Gastroesophageal sphincter (tissue), 4 donors: ENCODE measurements around the gene ZNF74. TPM values are rescaled to one million over a fixed set of nuclear protein-coding genes. Genes with fewer than 3 reads are reported as not detected.
A peak's percentile ranks its signal among the peaks of the same experiment; 100 is the strongest.
"Not testable (repeated sequence)": the region's sequence is repeated elsewhere in the genome, so short reads cannot be mapped to it uniquely, and the experiment has no call there.

Source experiments
- ATAC-seq: fragments of 150-250 bp; one replicate; pipeline ENCODE4 v1.9.1; 2016; ENCODE audit warnings: mild to moderate bottlenecking, moderate library complexity
- H3K27ac ChIP-seq, 4 donors: fragments of 200-600 bp; sonication (generic) in 3 of 4; 1 replicate in 3 of 4; 2 replicates in 1 of 4; pipeline ENCODE4 v1.5.1; 2016 to 2019
- H3K27me3 ChIP-seq: fragments of 200-600 bp; sonication (generic); one replicate; pipeline ENCODE4 v1.5.1; 2019
- H3K36me3 ChIP-seq, 2 donors: fragments of 200-600 bp; sonication (generic); one replicate each; pipeline ENCODE4 v1.5.1; 2019; ENCODE audit warnings: control low read depth in 1 of 2
- H3K4me1 ChIP-seq, 3 donors: fragments of 200-600 bp; sonication (generic); 1 replicate in 2 of 3; 2 replicates in 1 of 3; pipeline ENCODE4 v1.5.1; 2016 to 2019; ENCODE audit warnings: control low read depth in 2 of 3
- H3K4me3 ChIP-seq, 2 donors: fragments of 200-600 bp; sonication (generic); one replicate each; pipeline ENCODE4 v1.5.1; 2019; ENCODE audit warnings: mild to moderate bottlenecking in 1 of 2, moderate library complexity in 1 of 2
- H3K9me3 ChIP-seq, 3 donors: fragments of 200-600 bp; sonication (generic); one replicate each; pipeline ENCODE4 v1.5.1; 2017 to 2019; ENCODE audit warnings: control low read depth in 2 of 3
- CTCF ChIP-seq, 4 experiments: fragments of 200-600 bp in 2 of 4; fragments of 450-650 bp in 2 of 4; sonication (generic) in 1 of 4; IDR thresholded peaks; one replicate each; pipeline ENCODE4 v1.5.1; 2017 to 2019; ENCODE audit warnings: antibody characterized with exemption in 4 of 4, mild to moderate bottlenecking in 2 of 4, moderate library complexity in 2 of 4
- EP300 ChIP-seq: sonication (generic); formaldehyde crosslinking; IDR thresholded peaks from one replicate; pipeline ENCODE4 v1.6.1; 2017; ENCODE audit warnings: antibody characterized with exemption, mild to moderate bottlenecking
- POLR2A ChIP-seq, 2 donors: fragments of 450-650 bp; IDR thresholded peaks; one replicate each; pipeline ENCODE4 v1.6.1; 2017; ENCODE audit warnings: antibody characterized with exemption in 2 of 2, mild to moderate bottlenecking in 2 of 2, moderate library complexity in 1 of 2
- POLR2AphosphoS5 ChIP-seq: sonication (generic); formaldehyde crosslinking; IDR thresholded peaks from one replicate; pipeline ENCODE4 v1.6.1; 2017; ENCODE audit warnings: antibody characterized with exemption
- WGBS, 2 donors: methylation state at CpG; one replicate each; pipeline ENCODE4 v1.1.5; 2018; ENCODE audit warnings: low coverage in 1 of 2; 5-methylcytosine and 5-hydroxymethylcytosine counted together
- total RNA-seq, 4 donors: library from RNA; depleted of rRNA; stranded (reverse); fragments of >200 nt; gene quantifications; one replicate each; pipeline ENCODE4 v1.1.0, GENCODE V29; 2016

The ZNF74 gene
- total RNA-seq = 10 to 100 TPM in 3 of 4 donors, 1 to 10 TPM in 1; 8.6 to 19.9 (median 11.1) TPM

GRCh38 chr22:20393705-20394476, at the start of gene ZNF74:
ZNF74 (plus strand) TSS chr22:20394151; CDS start chr22:20394629, 478 bp downstream.
- ATAC-seq = peak; percentile 96

GRCh38 chr22:20346553-20346952, 47.4 kb upstream of the ZNF74 start:
- WGBS, 2 donors = no CpG with 5 or more reads among the region's 7 CpGs
- not testable (repeated sequence) for H3K4me3 ChIP-seq

More at GRCh38 chr22:20393705-20394476, at the start of gene ZNF74:
- H3K4me3 ChIP-seq = peak within 1 kb of the TSS; percentile 70 to 84
- TF ChIP-seq CTCF (IDR thresholded peaks at IDR 0.05) (peak in 2 of 4 experiments; percentile 22 to 23), EP300 (no peak), POLR2AphosphoS5 (peak; percentile 51), POLR2A (IDR thresholded peaks at IDR 0.05) (peak; percentile 47 to 62)
- no peaks in the 10 kb centered on the region for H3K36me3 ChIP-seq
- no peaks in the 10 kb centered on the region for H3K9me3 ChIP-seq
- H3K27ac ChIP-seq = peak within 1 kb of the TSS; percentile 6 to 82 (median 80)
- H3K4me1 ChIP-seq = peaks cover 0 to 33% (median 10%) of the 10 kb centered on the region in 3 donors
- no CpG with 5 or more reads among the region's 71 CpGs for WGBS, 2 donors
- H3K27me3 ChIP-seq = no peaks in the 10 kb centered on the region

GRCh38 chr22:20352536-20352935, 41.4 kb upstream of the ZNF74 start:
- WGBS, 2 donors = 93% methylated on average over 3 of the region's 6 CpGs; no CpG with 5 or more reads in 1 of the 2 donors
- ATAC-seq, H3K36me3 ChIP-seq, H3K9me3 ChIP-seq, H3K4me3 ChIP-seq, H3K27ac ChIP-seq, H3K4me1 ChIP-seq, H3K27me3 ChIP-seq: not testable (repeated sequence)

More at GRCh38 chr22:20346553-20346952, 47.4 kb upstream of the ZNF74 start:
- H3K9me3 ChIP-seq, H3K4me1 ChIP-seq, ATAC-seq, H3K27me3 ChIP-seq, H3K27ac ChIP-seq, H3K36me3 ChIP-seq: not testable (repeated sequence)

GRCh38 chr22:20354238-20354975, 39.5 kb upstream of the ZNF74 start:
- H3K9me3 ChIP-seq = no peaks in the 10 kb centered on the region
- ATAC-seq = no peak
- H3K27me3 ChIP-seq = peaks cover 3% of the 10 kb centered on the region
- H3K36me3 ChIP-seq = no peaks in the 10 kb centered on the region
- WGBS, 2 donors = 86% methylated on average over 18 of the region's 81 CpGs; no CpG with 5 or more reads in 1 of the 2 donors
- TF ChIP-seq CTCF (IDR thresholded peaks at IDR 0.05) = no peak
- TF ChIP-seq EP300 = no peak
- no peak for TF ChIP-seq POLR2AphosphoS5
- TF ChIP-seq POLR2A (IDR thresholded peaks at IDR 0.05) = no peak
- H3K27ac ChIP-seq = no peak overlapping the region
- no peaks in the 10 kb centered on the region for H3K4me1 ChIP-seq
- H3K4me3 ChIP-seq = no peak overlapping the region

GRCh38 chr22:20355939-20356636, 37.9 kb upstream of the ZNF74 start:
- H3K27me3 ChIP-seq, H3K9me3 ChIP-seq, ATAC-seq, H3K36me3 ChIP-seq, H3K4me1 ChIP-seq, H3K27ac ChIP-seq, H3K4me3 ChIP-seq: not testable (repeated sequence)
- 92 to 95% methylated on average over 22 to 55 of the region's 98 CpGs for WGBS, 2 donors

GRCh38 chr22:20356906-20357305, 37.0 kb upstream of the ZNF74 start:
- not testable (repeated sequence) for H3K27me3 ChIP-seq, H3K27ac ChIP-seq, H3K4me3 ChIP-seq, ATAC-seq, H3K9me3 ChIP-seq, H3K36me3 ChIP-seq, H3K4me1 ChIP-seq
- no CpG with 5 or more reads among the region's 66 CpGs for WGBS, 2 donors

- WGBS, 2 donors = 95% methylated on average over 12 of the region's 70 CpGs; no CpG with 5 or more reads in 1 of the 2 donors
- not testable (repeated sequence) for H3K4me1 ChIP-seq, H3K27ac ChIP-seq, H3K27me3 ChIP-seq, ATAC-seq, H3K36me3 ChIP-seq, H3K9me3 ChIP-seq, H3K4me3 ChIP-seq
These were observed 36.0 kb upstream of the ZNF74 start for GRCh38 chr22:20357967-20358366.

- not testable (repeated sequence) for H3K36me3 ChIP-seq, H3K27me3 ChIP-seq, H3K4me3 ChIP-seq, H3K27ac ChIP-seq, ATAC-seq, H3K9me3 ChIP-seq, H3K4me1 ChIP-seq
- WGBS, 2 donors = 98% methylated on average over 9 of the region's 103 CpGs; no CpG with 5 or more reads in 1 of the 2 donors
These were observed 35.3 kb upstream of the ZNF74 start for GRCh38 chr22:20358503-20359239.

- not testable (repeated sequence) for H3K4me1 ChIP-seq, H3K9me3 ChIP-seq, H3K27ac ChIP-seq, H3K4me3 ChIP-seq, ATAC-seq, H3K27me3 ChIP-seq, H3K36me3 ChIP-seq
- WGBS, 2 donors = 95% methylated on average over 8 of the region's 60 CpGs; no CpG with 5 or more reads in 1 of the 2 donors
These were observed 33.7 kb upstream of the ZNF74 start for GRCh38 chr22:20360261-20360660.
